K562 (cell line): ENCODE data around the gene NCR1. TPM values are rescaled to one million over a fixed set of nuclear protein-coding genes. Genes with fewer than 3 reads are reported as not detected.

Experiments
- ATAC-seq: fragments of 200-7000 bp; cut with Tn5 transposase; 3 replicates; pipeline ENCODE4 v1.9.1; 2020; ENCODE audit warnings: moderate library complexity
- BruUV-seq: library from RNA; stranded (reverse); fragments of 400-500 nt; replicated peaks from 2 replicates; lab custom pipeline; 2021; lab: Mats Ljungman, UMichigan
- CTCF ChIA-PET: fragments of 300-600 bp; formaldehyde crosslinking; extraction: SDS; loops from one replicate; lab custom pipeline; 2021; ENCODE audit warnings: low intra/inter-chr PET ratio; lab: Yijun Ruan, JAX
- POLR2A ChIA-PET: fragments of 300-600, 350-650 bp; sonication (Branson Sonifier 250); formaldehyde crosslinking; extraction: SDS; loops from one replicate; lab custom pipeline; 2021; ENCODE audit warnings: antibody characterized with exemption, inconsistent platforms; lab: Yijun Ruan, JAX
- DNase-seq, 4 experiments: peaks; one replicate each; pipeline versions ENCODE4 v3.0.0 to v3.0.0-alpha.2; 2011 to 2018; ENCODE audit warnings: low spot score in 3 of 4, mixed read lengths in 3 of 4; ENCODE audit errors: extremely low read depth in 1 of 4
- FAIRE-seq: peaks from 2 replicates; lab custom pipeline; 2011; peaks lifted over from hg19 to GRCh38; lab: Jason Lieb, UNC
- H2AFZ ChIP-seq: 2 replicates; pipeline ENCODE4 v1.6.0; 2011; ENCODE audit warnings: low read depth, low read length, control low read depth, inconsistent platforms
- H3K27ac ChIP-seq: fragments of 200-600 bp; 3 replicates; pipeline ENCODE4 v1.8.0; 2011; ENCODE audit warnings: low read depth, mild to moderate bottlenecking, control low read depth, inconsistent platforms, low read length, moderate library complexity, mixed read lengths; ENCODE audit errors: extremely low read depth
- H3K27me3 ChIP-seq, 2 experiments: fragments of 300-600 bp in 1 of 2; 2 replicates in 1 of 2; 3 replicates in 1 of 2; pipeline versions ENCODE4 v1.6.0 to v1.8.0; 2011; ENCODE audit warnings: inconsistent platforms in 2 of 2, low read length in 2 of 2, mild to moderate bottlenecking in 1 of 2, mixed read lengths in 1 of 2, moderate library complexity in 1 of 2; ENCODE audit not compliant: control insufficient read depth in 2 of 2, insufficient read depth in 2 of 2
- H3K36me3 ChIP-seq: fragments of 300-600 bp; 3 replicates; pipeline ENCODE4 v1.8.0; 2011; ENCODE audit warnings: mild to moderate bottlenecking, low read length, inconsistent platforms; ENCODE audit not compliant: control insufficient read depth, insufficient read depth
- H3K4me1 ChIP-seq, 2 experiments: fragments of 200-600 bp in 1 of 2; replicated peaks in 1 of 2; 2 replicates in 1 of 2; 3 replicates in 1 of 2; pipeline versions ENCODE4 v1.5.1 to v1.8.0; 2011; ENCODE audit warnings: inconsistent platforms in 2 of 2, low read length in 2 of 2, mild to moderate bottlenecking in 1 of 2, mixed read lengths in 1 of 2, moderate library complexity in 1 of 2; ENCODE audit not compliant: control insufficient read depth in 2 of 2, insufficient read depth in 2 of 2
- H3K4me2 ChIP-seq: 2 replicates; pipeline ENCODE4 v1.6.1; 2011; ENCODE audit warnings: low read length, control low read depth, inconsistent platforms, mixed read lengths; ENCODE audit not compliant: insufficient read depth
- H3K4me3 ChIP-seq: fragments of 200-600 bp; sonication (generic), shearing (Covaris generic); 2 replicates; pipeline ENCODE4 v1.5.1; 2016; ENCODE audit warnings: control low read depth, inconsistent platforms
- H3K79me2 ChIP-seq: fragments of 200-600 bp; 3 replicates; pipeline ENCODE4 v1.8.0; 2011; ENCODE audit warnings: low read length, inconsistent platforms; ENCODE audit not compliant: control insufficient read depth, insufficient read depth
- H3K9ac ChIP-seq, 2 experiments: 2 replicates each; pipeline versions ENCODE4 v1.6.0 to v1.6.1; 2011; ENCODE audit warnings: low read depth in 2 of 2, low read length in 2 of 2, control low read depth in 1 of 2, inconsistent platforms in 1 of 2, mild to moderate bottlenecking in 1 of 2, mixed read lengths in 1 of 2; ENCODE audit not compliant: insufficient read depth in 1 of 2
- H3K9me1 ChIP-seq: one replicate; pipeline ENCODE4 v1.6.0; 2011; ENCODE audit warnings: inconsistent platforms, mild to moderate bottlenecking, low read length, moderate library complexity; ENCODE audit not compliant: control insufficient read depth, insufficient read depth
- H3K9me3 ChIP-seq: replicated peaks from 2 replicates; pipeline ENCODE4 v1.5.1; 2011; ENCODE audit warnings: low read depth, low read length, inconsistent platforms; ENCODE audit not compliant: control insufficient read depth, insufficient read depth
- H4K20me1 ChIP-seq: replicated peaks from 2 replicates; pipeline ENCODE4 v1.6.1; 2011; ENCODE audit warnings: low read length, inconsistent platforms, mixed read lengths; ENCODE audit not compliant: control insufficient read depth, insufficient read depth
- CBX8 ChIP-seq: fragments of 200-600 bp; sonication (generic); IDR thresholded peaks from 2 replicates; pipeline ENCODE4 v1.6.1; 2012; ENCODE audit warnings: borderline replicate concordance, mixed run types, low read depth, mild to moderate bottlenecking, moderate library complexity, mixed read lengths, low read length, control low read depth, inconsistent platforms; ENCODE audit not compliant: poor library complexity, severe bottlenecking; ENCODE audit errors: extremely low read depth
- ETV5 ChIP-seq: sonication (generic); formaldehyde crosslinking; IDR thresholded peaks from 2 replicates; pipeline ENCODE4 v1.4.0; 2020; ENCODE audit warnings: low read depth, mild to moderate bottlenecking, missing genetic modification reagents
- HMBOX1 ChIP-seq: sonication (generic); IDR thresholded peaks from 2 replicates; pipeline ENCODE4 v1.6.1; 2016
- MEIS2 ChIP-seq: fragments of 450-650 bp; IDR thresholded peaks from 2 replicates; pipeline ENCODE4 v1.6.1; 2014; ENCODE audit warnings: mild to moderate bottlenecking; ENCODE audit not compliant: partially characterized antibody
- SLC30A9 ChIP-seq: fragments of 250-450 bp; sonication (Bioruptor Pico); IDR thresholded peaks from 2 replicates; pipeline ENCODE4 v1.8.0; 2022; ENCODE audit warnings: mild to moderate bottlenecking, moderate library complexity
- USF1 ChIP-seq: sonication (generic); formaldehyde crosslinking; IDR thresholded peaks from 2 replicates; pipeline ENCODE4 v1.9.0; 2022; ENCODE audit warnings: mild to moderate bottlenecking, missing genetic modification reagents
- ZBTB40 ChIP-seq, 2 experiments: fragments of 450-650 bp in 1 of 2; sonication (generic) in 1 of 2; formaldehyde crosslinking in 1 of 2; IDR thresholded peaks; 2 replicates each; pipeline versions ENCODE4 v1.7.1 to v1.9.0; 2016 to 2022; ENCODE audit warnings: inconsistent platforms in 1 of 2, mild to moderate bottlenecking in 1 of 2, missing genetic modification reagents in 1 of 2
- WGBS: fragments of 100-300 bp; shearing (Covaris generic); methylation state at CpG from one replicate; pipeline ENCODE4 v1.1.6; 2016; ENCODE audit warnings: low coverage, mixed read lengths; ENCODE audit not compliant: insufficient coverage; ENCODE audit errors: missing lambda C conversion rate; 5-methylcytosine and 5-hydroxymethylcytosine counted together
- in situ Hi-C: fragments of 300-500 bp; cut with MboI; formaldehyde crosslinking; loops from 4 replicates; pipeline ENCODE4 v1.15.0; 2018; ENCODE audit warnings: inconsistent platforms, mixed read lengths
- intact Hi-C: fragments of 100-400 bp; cut with micrococcal nuclease; formaldehyde crosslinking; loops from 2 replicates; pipeline ENCODE4 v1.14.2; 2022
- polyA plus RNA-seq, 8 experiments: library from polyadenylated mRNA; depleted of rRNA in 4 of 8; stranded (reverse) in 5 of 8; unstranded in 3 of 8; fragments of >200 nt; fragmentation: Nextera tagmentation in 2 of 8; fragmentation: Illumina TruSeq in 1 of 8; extraction: Ambion mirVana in 2 of 8; extraction: Trizol in 1 of 8; gene quantifications; 2 replicates each; pipeline versions ENCODE4 v1.2.1 to v1.2.3, GENCODE V29; 2011 to 2014; ENCODE audit warnings: inconsistent platforms in 1 of 8, missing spikeins in 1 of 8
- total RNA-seq, 7 experiments: library from RNA; depleted of rRNA in 6 of 7; stranded (reverse); fragments of >200 nt in 6 of 7; fragmentation: Illumina TruSeq in 2 of 7; extraction: Trizol in 2 of 7; gene quantifications; 2 replicates each; pipeline versions ENCODE4 v1.2.1 to v1.2.3, GENCODE V29; 2011 to 2021; ENCODE audit warnings: low replicate concordance in 1 of 7

NCR1 gene
- total and polyA plus RNA-seq, 9 of the 15 experiments (the other 6 are each of a cell fraction or from before 2014, with no cell fraction given) = 0.25 to 3.1 (median 1.2) TPM

- TF ChIP-seq HMBOX1 = peak; percentile 44; the same call in 1 of the 2 replicates
- no peak for TF ChIP-seq SLC30A9 (CRISPR knock-in tag)
- TF ChIP-seq CBX8 = no peak
Measured at GRCh38 chr19:54921082-54921481, 15.1 kb downstream of the NCR1 start (continued).

- no peak overlapping the region for H3K9ac ChIP-seq
- peaks cover 5% of the 10 kb centered on the region for H3K9me3 ChIP-seq
- H3K4me1 ChIP-seq = peaks cover 9 to 11% of the 10 kb centered on the region in 2 experiments; a peak in 4 of 5 replicates
- ChIA-PET CTCF (interaction anchor here (0.6 kb wide), 1 partner anchor 298 kb away, joined by 3 read pairs; no protein-coding TSS in a partner anchor), POLR2A (interaction anchor here (0.6 kb wide), 1 partner anchor 237 kb away, joined by 3 read pairs; no protein-coding TSS in a partner anchor)
- FAIRE-seq = peak; percentile 11
- in situ Hi-C loops (loop anchor here (5.0 kb wide), 1 partner anchor 41 kb away; no protein-coding TSS in a partner anchor), intact Hi-C loops (no loop called here)
- no peaks in the 10 kb centered on the region for H3K36me3 ChIP-seq
- H3K79me2 ChIP-seq = no peaks in the 10 kb centered on the region
- WGBS = 28% methylated on average over 9 of the region's 9 CpGs
- DNase-seq = no peak
- no peak overlapping the region for H3K4me2 ChIP-seq
- ATAC-seq = no peak
- H3K27ac ChIP-seq = no peak overlapping the region
- no TSS peak for BruUV-seq
- no peak overlapping the region for H3K4me3 ChIP-seq
- H3K9me1 ChIP-seq = no peaks in the 10 kb centered on the region
- no peaks in the 10 kb centered on the region for H4K20me1 ChIP-seq
- H3K27me3 ChIP-seq = peaks cover 0 to 5% of the 10 kb centered on the region in 2 experiments; a peak in 1 of 5 replicates
- H2AFZ ChIP-seq = peak overlapping the region; percentile 77
- TF ChIP-seq ETV5 (CRISPR knock-in tag) (no peak), MEIS2 (peak; percentile 12), USF1 (CRISPR knock-in tag) (peak; percentile 40; the same call in 1 of the 2 replicates), ZBTB40 (IDR thresholded peaks at IDR 0.05) (peak; percentile 72), ZBTB40 (CRISPR knock-in tag; IDR thresholded peaks at IDR 0.05) (no peak)
Measured at GRCh38 chr19:54923276-54923675, 17.3 kb downstream of the NCR1 start.
